GM21528 (cell line): ENCODE measurements around the gene BTBD2.

Experiments used
- ATAC-seq: cut with Tn5 transposase; IDR thresholded peaks from one replicate; pipeline ENCODE4 v1.9.1; 2021; ENCODE audit warnings: mild to moderate bottlenecking, moderate library complexity; ENCODE audit not compliant: unreplicated experiment, low FRiP score

BTBD2 gene

DNA sequence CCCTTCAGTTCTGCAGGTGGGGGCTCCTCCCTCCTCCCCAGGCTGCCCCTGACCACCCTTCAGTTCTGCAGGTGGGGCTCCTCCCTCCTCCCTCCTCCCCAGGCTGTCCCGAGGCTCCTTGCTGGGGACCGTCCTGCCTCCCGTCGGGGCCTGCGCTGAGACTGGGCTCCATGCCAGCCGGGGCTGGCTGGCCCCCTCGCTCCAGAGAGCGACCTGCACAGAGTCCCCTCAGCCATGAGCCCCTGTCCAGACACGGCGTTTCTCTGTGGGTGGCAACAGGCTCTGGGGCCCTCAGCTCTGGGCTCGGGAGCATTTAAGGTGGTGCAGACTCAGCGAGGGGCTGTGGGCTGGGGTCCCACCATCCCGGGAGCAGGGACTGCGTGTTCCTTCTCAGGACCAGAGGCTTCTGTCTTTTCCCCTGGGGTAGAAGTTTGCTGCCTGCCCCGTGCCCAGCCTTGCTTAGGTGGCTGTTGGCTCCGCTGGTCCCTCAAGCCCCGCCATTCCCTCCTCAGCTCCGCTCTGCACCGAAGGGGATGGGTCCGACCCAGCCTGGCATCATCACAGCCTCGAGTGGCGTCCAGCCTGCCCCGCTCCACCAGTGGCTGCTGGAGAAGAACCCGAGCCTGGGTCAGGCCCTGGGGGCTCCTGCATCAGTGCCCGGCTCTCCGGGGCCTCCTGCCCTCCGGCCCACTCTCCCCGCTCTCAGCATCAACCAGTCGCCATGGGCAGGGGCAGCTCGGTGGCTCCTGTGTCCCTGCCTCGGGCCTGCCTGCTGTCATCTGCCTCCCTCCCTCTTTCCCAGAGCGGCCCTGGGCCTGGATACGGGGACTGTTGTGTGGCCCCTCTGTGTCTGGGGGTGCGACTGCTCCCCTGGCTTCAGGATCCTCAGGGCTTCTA, 47.0 kb downstream of the BTBD2 start:
- no peak for ATAC-seq

DNA sequence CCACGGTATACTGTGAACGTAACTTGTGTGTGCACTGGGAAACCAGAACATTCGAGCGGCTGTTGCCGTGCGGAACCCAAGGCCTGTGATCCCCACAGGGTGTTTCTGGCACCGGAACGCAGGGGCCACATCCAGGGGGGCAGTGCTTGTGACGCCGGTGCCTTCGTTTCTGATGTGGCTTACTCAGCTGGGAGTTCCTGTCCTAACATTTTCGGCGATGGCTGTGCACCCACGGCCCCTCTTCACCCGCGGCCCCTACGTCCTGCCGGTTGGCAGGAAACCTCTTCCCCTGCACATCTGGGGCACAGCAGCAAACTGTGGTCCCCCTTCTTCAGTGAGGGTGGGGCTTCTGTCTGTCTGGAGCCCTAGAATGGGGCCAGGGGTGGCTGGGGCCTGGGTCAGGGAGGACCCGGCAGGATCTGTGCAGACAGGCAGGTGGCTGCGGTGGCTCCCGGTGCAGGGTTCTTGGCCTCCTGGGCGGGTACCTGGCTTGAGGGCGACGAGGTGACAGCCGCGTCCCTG, 48.4 kb downstream of the BTBD2 start:
- ATAC-seq = no peak

DNA sequence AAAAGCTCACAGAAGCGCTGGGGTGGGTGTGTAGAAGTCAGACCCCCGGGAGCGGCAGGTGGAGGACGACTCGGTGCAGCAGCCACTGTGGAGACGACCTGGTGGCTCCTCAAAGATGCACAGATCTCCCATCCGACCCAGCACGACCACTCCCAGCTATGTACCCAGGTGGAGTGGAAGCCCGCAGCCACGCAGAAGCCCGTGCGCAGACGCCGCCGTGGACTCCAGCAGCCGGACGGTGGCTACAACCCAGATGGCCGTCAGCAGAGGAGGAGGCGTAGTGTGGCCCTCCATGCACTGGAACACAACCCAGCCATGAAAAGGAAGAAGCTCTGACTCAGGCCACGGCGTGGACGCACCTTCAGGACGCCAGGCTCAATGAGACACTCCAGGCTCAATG, 52.8 kb downstream of the BTBD2 start:
- ATAC-seq = no peak

DNA sequence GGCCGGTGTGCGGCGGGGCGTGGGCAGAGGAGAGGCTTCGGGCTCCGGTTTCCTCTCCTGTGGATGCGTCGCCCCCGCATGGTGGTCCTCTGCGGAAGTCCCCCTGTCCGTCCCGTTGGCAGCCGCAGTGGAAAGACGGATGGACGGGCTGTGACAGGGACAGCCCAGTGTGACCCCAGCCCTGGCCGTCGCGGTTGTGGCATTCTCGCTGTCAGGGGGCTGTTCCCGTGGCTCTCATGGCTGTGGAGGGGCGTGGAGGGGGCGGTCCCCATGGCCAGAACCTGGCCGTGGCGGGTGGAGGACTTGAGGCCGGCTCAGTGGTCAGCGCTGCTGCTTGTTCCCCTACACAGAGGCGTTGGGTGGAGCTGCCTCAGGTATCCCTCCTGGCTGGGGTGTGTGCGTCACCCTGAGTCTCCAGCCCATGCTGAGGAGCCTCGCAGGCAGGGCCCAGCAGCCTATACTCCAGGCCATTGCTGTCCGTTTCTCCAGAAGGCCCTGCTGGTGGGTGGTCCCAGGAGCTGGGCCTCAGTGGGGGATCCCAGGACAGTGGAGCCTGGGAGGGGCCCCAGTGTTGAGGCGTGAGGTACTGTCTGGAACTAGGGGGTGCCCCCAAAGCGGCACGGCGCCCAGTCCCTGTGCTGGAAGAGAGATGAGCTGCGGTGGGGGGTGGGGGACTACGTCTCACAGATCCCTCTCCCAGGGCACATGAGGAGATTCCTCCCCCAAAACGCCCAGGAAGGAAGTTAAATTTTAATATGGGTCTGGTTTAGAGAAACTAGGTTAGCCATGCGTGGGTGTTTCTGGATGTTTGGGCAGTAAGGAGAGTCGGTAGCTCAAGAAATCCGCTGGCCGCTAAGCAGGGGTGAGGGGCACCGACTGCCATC, 54.3 kb downstream of the BTBD2 start:
- no peak for ATAC-seq

DNA sequence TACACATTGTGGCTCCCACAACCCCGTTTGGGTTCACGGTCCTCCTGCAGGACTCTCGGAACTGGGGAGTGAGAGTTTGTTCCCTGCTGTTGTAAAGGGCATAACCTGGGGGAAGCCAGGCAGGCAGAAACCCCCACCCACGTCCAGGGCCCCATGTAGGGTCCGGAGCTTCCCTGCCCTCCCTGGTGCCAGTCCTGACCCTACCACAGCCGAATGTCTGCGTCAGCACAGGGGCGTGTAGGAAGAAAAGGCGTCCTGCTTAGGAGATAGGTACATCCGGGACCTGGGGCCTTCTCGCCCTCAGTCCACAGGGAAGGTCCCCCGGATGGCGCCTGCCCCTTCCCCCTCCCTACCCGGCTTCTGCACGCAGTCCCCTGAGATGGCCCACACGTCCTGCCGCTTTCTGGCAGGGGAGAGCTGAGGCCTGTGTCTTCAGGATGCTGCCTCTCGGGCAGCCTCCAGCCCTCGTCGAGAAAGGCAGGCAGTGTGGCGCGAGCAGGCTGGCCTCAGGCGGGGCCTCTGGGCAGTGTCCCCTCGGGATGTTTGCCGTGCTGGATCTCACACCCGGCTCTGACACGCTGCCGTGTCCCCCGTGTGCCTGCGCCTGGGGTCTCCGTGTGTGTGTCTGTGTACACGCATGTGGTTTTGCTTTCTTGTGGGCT, 55.5 kb downstream of the BTBD2 start:
- no peak for ATAC-seq

DNA sequence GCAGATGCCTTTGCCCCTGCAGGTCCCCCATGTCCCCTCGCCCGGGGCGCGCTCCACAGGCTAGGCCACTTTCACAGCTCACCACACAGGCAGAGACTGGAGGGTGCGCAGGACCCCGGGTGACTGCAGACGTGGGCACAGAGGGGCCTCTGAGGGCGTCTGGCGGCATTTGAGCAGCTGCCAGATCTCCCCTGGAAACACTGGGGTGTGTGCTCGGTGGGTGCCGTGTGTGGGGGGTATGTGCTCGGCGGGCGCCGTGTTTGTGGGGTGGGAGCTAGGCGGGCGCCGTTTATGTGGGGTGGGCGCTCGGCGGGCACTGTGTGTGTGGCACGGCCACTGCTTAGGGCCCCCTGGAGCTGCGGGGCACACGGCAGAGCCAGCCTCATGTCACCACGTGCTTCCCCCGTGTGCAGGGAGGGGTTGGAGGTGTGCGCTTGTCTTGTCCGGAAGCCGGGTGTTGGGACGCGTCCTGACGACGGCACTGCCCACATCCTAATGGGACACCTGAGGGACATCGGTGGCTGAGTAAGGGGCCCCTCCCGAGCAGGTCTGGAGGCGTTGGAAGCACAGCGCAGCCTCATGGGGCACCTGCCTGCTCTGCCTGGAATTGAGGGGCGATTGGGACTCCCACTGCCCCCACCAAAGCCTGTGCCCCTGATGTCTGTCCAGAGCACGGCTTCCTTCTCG, 57.8 kb downstream of the BTBD2 start:
- no peak for ATAC-seq

DNA sequence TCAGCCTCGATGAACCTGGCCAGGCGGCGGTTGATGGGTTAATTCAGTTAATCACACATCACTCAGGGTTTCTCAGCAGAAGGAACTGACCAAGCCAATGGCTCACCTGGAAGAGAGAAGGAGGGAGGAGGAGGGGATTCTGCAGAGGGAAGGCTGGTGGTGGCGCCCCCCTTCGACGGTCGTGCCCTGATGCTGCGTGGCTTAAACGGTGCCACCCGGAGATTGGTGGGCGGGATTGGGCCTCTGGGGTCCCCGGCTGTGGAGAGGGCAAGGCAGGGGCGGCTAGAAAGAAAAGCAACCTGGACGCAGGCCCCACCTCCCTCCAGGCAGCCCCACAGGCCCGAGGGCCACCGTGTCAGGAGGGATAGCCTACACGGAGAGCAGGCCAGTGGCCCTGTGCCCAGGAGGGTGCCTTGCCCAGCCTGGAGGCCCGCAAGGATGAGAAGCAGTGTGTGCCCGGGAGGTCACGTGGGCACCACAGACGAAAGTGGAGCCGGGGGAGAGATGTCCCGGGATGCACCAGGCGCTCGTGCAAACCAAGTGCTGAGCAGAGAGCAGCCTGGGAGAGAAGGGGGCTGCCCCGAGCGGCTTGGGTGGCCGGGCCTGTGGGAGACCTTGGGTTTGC, 58.5 kb downstream of the BTBD2 start:
- no peak for ATAC-seq

DNA sequence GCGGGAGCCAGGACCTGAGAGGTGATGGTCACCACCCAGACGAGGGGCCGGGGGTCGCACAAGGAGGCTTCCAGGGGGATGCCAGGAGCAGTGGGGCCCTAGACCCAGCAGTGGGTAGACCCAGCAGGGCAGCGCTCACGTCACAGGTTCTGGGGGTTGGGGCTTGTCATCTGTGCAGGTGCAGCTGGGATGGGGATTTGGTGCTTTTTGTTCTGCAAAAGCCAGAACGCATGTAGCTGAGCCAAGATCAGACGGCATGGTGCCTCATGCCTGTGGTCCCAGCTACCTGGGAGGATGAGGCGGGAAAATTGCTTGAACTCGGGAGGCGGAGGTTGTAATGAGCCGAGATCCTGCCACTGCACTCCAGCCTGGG, 59.4 kb downstream of the BTBD2 start:
- no peak for ATAC-seq

DNA sequence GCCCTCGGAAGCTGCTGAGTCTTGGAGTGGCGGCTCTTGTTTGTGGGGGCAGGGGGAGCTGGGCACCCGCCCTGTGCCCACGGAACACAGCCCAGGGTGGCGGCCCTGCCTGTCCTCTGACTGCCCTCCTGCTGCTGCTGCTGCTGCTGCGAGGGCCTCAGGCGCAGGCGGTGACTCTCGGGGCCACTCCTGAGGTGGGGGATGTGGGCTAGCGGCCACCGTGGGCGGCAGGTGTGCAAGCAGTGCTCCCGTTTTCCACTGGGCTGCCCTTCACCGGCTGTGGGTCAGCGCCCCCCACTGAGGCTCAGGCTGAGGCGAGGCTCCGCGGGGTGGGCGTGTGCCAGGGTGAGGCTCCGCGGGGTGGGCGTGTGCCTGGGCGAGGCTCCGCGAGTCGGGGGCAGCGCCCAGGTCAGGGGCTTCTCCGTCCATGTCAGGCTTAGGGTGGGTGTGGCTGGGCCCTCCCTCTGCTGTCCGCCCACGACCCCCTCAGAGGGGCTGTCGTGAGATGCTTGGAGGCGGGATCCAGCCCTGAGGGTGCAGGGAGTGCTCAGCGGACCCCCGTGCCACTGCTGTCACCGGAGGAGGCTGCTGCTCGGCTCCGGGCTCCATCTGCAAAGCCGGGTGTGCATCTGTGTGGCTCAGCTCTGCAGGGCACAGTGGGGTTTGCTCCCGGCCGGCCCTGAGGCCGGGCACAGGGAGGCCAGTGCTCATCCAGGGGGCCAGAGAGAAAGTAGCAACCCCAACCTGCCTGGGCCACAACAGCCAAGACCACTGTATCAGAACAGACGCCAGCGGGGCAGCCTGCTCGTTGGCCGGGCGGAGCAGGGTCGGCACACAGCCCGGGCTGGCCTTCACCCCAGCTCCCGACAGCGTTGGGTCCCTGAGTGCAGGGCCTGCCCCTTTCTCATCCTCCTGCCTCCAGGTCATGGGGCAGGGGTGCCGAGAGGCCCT, 60.1 kb downstream of the BTBD2 start:
- ATAC-seq = no peak

DNA sequence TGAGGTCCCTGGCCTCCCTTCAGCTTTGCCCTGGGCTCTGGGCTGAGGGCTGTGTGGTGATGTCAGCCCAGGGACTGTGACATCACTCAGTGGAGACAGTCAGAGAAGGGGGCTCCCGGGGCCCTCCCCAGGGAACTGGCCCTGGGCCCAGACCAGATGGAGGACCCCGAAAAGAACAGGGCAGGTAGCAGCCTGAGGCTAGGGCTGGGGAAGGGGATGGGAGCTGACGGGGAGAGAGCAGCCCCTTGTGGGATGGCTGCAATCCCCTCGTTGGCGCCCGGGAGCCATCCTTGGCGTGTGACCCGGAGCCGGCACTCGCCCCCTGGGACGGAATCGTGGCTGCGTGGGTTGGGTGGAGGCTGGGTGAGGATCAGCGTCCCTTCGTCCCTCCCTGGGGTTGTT, 61.0 kb downstream of the BTBD2 start:
- ATAC-seq = no peak

DNA sequence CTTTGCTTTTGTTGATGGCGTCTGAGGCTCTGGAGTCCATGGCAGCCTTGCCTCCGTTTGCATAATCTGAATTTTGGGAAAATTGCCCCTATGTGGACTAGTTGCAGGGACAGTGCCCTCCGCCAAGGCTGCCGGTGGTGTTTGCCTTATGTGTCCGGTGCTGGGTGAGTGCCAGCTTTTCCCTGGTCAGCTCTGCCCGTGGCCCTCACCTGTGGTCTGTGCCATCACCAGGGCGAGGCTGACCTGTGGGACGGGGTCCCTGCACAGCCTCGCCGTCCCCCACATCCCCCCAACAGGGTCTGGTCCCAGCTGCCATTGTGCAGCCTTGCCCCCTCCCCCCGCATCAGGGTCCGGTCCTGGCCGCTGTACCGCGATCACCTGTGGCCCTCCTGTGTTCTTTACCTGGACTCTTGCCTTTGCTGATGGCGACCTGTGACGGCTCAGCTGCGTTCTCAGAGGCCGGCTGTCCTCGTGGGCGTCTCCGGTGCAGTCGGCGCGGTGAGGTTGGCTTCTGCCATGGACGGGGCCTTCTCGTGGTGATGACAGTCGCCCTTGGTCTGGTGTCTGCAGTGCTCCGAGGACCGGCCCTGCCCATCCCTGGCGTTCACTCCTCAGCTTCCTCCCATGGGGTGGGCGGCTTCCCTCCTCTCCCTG, 61.9 kb downstream of the BTBD2 start:
- ATAC-seq = no peak

DNA sequence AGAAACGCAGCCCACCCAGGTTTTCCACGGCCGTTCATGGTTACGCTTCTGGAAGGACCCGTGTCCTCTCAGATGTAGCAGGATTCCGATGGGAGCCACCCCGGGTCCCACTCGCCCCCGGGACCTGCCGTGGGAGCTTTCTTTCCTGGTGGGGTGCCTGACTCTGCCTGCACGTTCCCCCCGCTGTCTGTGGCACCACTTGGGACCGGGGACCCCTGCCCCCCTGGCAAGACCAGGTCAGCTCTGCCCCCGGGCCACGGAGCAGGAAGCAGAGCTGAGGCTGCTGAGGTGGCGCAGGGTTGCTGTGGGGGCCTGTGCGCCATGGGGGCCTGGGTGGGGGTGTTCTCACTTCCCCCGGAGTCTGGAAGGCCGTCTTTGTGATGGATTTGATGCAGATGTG, 62.5 kb downstream of the BTBD2 start:
- no peak for ATAC-seq

DNA sequence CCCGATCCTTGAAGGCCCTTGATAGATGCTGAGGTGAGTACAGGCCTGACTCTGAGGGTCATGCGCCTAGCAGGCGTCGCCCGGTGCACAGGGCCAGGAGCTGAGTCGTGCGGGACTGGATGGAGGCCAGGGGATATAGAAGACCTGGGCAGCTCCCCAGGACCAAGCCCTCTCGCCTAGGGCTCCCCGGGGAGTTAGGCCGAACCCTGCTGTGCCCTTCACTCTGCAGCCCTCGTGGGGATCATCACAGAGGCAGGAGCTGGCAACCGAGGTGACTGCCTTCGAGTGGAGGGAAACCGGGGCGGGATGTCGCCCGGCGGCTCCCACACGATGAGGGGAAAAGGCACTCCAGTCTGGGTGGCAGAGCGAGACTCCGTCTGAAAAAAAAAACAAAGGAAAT, 62.9 kb downstream of the BTBD2 start:
- ATAC-seq = no peak

DNA sequence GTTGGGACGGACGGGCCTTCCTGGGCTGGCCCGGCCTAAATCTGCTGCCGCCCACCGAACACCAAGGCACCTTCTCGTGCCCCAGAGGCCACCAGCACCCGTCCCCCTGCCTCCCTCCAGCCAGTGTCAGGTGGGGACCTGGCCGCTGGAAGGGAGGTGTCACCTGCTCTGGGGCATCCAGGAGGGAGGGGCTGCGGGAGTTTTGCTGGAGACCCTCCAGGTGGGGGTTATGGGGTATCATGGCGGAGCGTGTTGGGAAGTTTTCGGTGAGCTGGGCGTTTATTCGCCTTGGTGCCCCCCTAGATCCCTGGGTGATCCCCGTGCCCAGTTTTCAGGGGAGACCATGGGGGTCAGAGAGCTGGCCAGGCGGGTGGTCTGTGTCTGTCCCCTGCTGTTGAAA, 64.9 kb downstream of the BTBD2 start:
- ATAC-seq = no peak

DNA sequence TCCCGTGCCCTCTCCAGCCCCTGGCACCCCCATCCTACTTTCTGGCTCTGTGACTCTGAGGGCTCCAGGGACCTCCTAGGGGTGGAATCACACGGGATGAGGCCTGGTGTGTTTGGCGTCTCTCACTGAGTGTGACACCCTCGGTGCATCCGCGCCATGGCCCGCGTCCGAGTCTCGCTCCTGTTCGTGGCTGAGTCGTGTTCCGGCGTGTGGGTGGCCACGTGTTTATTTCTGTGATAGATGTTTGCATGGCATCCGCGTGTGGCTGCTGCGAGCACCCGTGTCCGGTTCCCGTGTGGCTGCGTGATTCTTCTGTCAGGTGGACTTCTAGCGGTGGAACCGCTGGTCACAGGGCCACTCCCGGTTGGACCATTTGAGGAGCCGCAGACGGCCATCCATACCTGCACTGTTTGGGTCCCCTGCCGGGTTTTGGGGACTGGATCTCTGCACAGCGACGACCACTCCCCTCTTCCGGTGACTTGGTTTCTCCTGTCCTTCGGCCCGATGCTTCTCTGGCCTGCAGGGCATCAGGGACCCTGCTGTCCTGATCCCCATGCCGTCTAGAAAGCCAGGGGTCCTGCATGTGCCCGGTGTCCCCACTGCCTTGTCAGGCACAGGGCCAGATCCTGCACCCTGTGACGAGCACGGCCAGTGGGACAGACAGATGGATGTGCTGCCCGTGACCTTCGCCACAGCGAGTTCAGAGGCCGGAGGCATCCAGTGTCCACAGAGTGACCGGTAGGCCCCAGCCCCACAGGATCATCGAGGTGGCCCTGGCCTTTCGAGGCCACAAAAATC, 66.0 kb downstream of the BTBD2 start:
- ATAC-seq = no peak

DNA sequence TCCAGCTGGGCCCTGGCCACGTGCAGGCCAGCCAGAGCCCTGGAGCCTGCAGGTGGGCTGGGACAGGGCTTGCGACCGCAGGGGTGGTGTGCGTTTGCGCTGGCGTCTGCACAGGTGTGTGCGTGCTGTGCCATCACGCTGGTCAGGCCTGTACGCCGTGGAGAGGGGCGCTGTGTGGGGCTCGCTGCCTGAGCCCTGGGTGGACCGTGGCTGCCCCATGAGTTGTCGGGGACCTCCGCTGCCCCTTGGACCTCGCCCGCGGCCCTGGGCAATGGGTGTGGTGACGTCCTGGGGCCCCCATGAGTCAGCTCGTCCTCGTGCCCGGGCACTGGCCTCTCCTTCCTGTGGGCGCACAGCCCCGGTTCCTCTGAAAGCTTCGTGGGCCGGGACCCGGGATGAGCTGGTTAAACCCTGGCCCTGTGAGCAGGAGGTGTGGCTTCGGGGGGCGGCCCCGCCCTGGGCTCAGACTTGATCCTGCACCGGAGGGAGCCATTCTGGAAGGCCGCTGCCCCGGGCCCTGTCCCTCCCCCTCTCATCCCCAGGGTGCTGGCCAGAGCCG, 67.8 kb downstream of the BTBD2 start:
- ATAC-seq = no peak

DNA sequence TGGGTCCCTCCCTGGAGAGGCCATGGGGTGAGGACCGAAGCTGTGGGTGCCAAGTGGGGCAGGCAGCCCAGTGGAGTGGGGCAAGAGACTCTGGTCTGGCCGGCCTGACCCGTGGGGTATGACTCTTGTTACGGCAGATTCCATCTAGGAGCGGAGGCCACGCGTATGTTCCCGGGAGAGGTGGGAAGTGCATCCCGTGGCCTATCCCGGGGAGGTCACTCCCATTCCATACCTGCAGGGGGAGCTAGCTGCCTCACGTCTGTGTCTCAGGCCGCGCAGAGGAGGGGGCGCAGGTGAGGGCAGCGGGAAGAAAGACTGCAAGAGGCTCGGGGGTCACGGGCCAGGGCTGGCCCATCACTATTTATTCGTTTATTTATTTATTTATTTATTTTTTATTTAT, 69.6 kb downstream of the BTBD2 start:
- ATAC-seq = no peak
